HFFc6 (cell line): Measurements from ENCODE around the gene SLC1A1. TPM values are rescaled to one million over a fixed set of nuclear protein-coding genes. Genes with fewer than 3 reads are reported as not detected.

Experiments used
- DNase-seq: peaks from one replicate; pipeline ENCODE4 v3.0.0-alpha.2; 2018
- H3K27ac Mint-ChIP-seq: 2 replicates; pipeline ENCODE4 v1.8.0; 2020; ENCODE audit warnings: mild to moderate bottlenecking, mixed read lengths
- H3K27me3 Mint-ChIP-seq: 2 replicates; pipeline ENCODE4 v1.8.0; 2021; ENCODE audit warnings: mild to moderate bottlenecking, moderate library complexity, mixed read lengths; ENCODE audit not compliant: insufficient read depth
- H3K36me3 Mint-ChIP-seq: 2 replicates; pipeline ENCODE4 v1.8.0; 2021; ENCODE audit warnings: low read depth, mixed read lengths
- H3K4me1 Mint-ChIP-seq: 2 replicates; pipeline ENCODE4 v1.8.0; 2020; ENCODE audit warnings: low read depth, mixed read lengths
- H3K4me3 Mint-ChIP-seq: 2 replicates; pipeline ENCODE4 v1.8.0; 2020; ENCODE audit warnings: mild to moderate bottlenecking, moderate library complexity, mixed read lengths
- H3K9me3 Mint-ChIP-seq: 2 replicates; pipeline ENCODE4 v1.8.0; 2020; ENCODE audit warnings: mild to moderate bottlenecking, mixed read lengths
- total RNA-seq, 6 experiments: library from RNA; stranded (reverse); fragmentation: NEBNext Ultra II Directional; extraction: Animal tissue kit (Norgen Biotek cat#: 25700); gene quantifications; 2 replicates in 1 of 6; 3 replicates in 5 of 6; pipeline ENCODE4 v1.2.3, GENCODE V29; 2021
- TF ChIP-seq, protein P1 (sequence below): fragments of 200-600 bp; sonication (generic); IDR thresholded peaks from 2 replicates; pipeline ENCODE4 v1.5.0; 2021; ENCODE audit warnings: antibody characterized with exemption, mild to moderate bottlenecking

The SLC1A1 gene
- total RNA-seq, 6 experiments from 2014 or later, result 0.43 to 1.4 (median 0.79) TPM

DNA sequence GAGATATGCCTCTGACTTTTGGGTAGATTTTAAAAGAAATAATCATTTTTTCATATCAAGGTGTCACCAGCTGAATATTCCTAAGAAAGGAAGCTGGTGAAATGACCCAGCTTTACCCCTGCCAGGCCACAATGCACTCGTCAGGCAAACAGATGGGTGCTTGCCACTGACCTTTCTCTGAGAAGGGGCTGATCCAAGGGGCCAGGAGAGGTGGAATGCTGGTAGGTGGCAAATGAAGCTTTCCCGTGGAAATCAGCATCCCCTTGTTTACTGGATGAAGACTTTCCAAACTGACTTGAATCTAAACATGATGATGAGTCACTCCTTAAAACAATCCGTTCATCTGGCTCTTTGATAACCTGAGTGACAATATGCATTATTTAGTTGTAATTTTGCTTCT lies 127.5 kb downstream of the SLC1A1 start:
- TF ChIP-seq, protein P1, sequence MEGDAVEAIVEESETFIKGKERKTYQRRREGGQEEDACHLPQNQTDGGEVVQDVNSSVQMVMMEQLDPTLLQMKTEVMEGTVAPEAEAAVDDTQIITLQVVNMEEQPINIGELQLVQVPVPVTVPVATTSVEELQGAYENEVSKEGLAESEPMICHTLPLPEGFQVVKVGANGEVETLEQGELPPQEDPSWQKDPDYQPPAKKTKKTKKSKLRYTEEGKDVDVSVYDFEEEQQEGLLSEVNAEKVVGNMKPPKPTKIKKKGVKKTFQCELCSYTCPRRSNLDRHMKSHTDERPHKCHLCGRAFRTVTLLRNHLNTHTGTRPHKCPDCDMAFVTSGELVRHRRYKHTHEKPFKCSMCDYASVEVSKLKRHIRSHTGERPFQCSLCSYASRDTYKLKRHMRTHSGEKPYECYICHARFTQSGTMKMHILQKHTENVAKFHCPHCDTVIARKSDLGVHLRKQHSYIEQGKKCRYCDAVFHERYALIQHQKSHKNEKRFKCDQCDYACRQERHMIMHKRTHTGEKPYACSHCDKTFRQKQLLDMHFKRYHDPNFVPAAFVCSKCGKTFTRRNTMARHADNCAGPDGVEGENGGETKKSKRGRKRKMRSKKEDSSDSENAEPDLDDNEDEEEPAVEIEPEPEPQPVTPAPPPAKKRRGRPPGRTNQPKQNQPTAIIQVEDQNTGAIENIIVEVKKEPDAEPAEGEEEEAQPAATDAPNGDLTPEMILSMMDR, result no peak
- H3K4me1 Mint-ChIP-seq, result peaks cover 9% of the 10 kb centered on the region; the same call in 1 of the 2 replicates
- DNase-seq, result no peak
- H3K4me3 Mint-ChIP-seq, result no peak overlapping the region
- H3K27ac Mint-ChIP-seq, result no peak overlapping the region
- no peaks in the 10 kb centered on the region for H3K9me3 Mint-ChIP-seq
- H3K27me3 Mint-ChIP-seq, result peaks cover 9% of the 10 kb centered on the region
- no peaks in the 10 kb centered on the region for H3K36me3 Mint-ChIP-seq

DNA sequence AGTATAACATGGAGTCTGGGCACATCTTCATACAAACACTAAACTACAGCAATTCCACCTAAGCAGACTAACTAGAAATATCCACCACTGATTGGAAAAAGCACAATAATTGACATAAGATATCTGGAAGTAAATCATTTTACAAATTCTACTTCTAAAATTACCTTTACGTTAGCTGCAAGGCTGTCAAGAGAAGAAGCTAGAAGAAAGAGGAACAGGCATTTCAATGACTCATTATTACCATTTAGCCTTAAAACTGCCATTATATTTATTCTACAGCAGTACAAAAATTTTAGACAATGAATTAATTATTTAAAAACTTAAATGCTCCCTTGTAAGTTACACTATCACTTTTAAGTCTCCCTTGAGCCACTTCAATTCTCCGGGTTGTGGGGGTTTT lies 128.4 kb downstream of the SLC1A1 start:
- TF ChIP-seq, protein P1, result no peak
- H3K9me3 Mint-ChIP-seq, result no peaks in the 10 kb centered on the region
- H3K27me3 Mint-ChIP-seq, result peaks cover 7% of the 10 kb centered on the region

DNA sequence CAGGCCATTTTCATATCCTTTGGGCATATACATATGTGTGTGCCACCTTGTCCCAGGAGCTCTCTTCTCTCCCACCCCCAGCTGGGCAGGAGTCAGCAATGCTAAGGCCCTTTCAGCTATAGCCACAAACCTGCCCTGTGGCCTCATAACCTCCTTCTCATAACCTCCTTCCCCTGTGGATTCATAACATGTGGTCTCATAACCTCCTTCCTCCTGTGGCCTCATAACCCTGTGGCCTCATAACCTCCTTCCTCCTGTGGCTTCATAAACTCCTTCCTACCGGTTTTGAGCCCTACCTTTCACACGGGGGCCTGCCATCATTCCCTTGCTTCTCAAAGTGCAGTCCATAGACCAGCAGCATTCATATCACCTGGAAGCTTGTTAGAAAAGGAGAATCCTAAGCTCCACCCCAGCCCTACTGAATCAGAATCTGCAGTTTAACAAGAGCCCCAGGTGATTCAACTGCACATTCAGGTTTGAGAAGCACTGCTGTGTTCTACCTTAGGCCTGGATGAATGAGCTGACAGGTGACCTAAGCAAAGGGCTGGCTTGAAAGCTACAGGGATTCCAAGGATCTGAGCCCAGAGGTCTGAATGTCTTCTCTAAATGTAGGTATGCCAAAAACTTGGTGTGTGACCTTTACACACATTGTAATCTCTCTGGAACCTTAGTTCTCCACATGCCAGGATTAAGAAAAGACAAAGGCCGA lies 129.9 kb downstream of the SLC1A1 start:
- H3K36me3 Mint-ChIP-seq, result no peaks in the 10 kb centered on the region
- peaks cover 7% of the 10 kb centered on the region for H3K27me3 Mint-ChIP-seq
- H3K4me1 Mint-ChIP-seq, result peaks cover 3% of the 10 kb centered on the region; the same call in 1 of the 2 replicates
- DNase-seq, result no peak
- no peaks in the 10 kb centered on the region for H3K9me3 Mint-ChIP-seq
- no peak overlapping the region for H3K4me3 Mint-ChIP-seq
- H3K27ac Mint-ChIP-seq, result no peak overlapping the region
- TF ChIP-seq, protein P1, result no peak

More for the DNA sequence above, 128.4 kb downstream of the SLC1A1 start:
- Mint-ChIP-seq H3K4me3 (no peak overlapping the region), H3K27ac (no peak overlapping the region), H3K36me3 (no peaks in the 10 kb centered on the region), H3K4me1 (peaks cover 9% of the 10 kb centered on the region; the same call in 1 of the 2 replicates)
- no peak for DNase-seq

GRCh38 chr9:4620881-4621555 lies 130.8 kb downstream of the SLC1A1 start:
- no peak overlapping the region for H3K27ac Mint-ChIP-seq
- no peak for DNase-seq
- no peak overlapping the region for H3K4me3 Mint-ChIP-seq
- H3K27me3 Mint-ChIP-seq, result peaks cover 7% of the 10 kb centered on the region
- H3K4me1 Mint-ChIP-seq, result no peaks in the 10 kb centered on the region; the same call in 1 of the 2 replicates
- no peaks in the 10 kb centered on the region for H3K9me3 Mint-ChIP-seq
- no peaks in the 10 kb centered on the region for H3K36me3 Mint-ChIP-seq
- TF ChIP-seq, protein P1, result no peak

- TF ChIP-seq, protein P1, result no peak
- no peaks in the 10 kb centered on the region; the same call in 1 of the 2 replicates for H3K4me1 Mint-ChIP-seq
- H3K9me3 Mint-ChIP-seq, result no peaks in the 10 kb centered on the region
- peaks cover 12% of the 10 kb centered on the region for H3K27me3 Mint-ChIP-seq
- no peak overlapping the region for H3K27ac Mint-ChIP-seq
- no peak overlapping the region for H3K4me3 Mint-ChIP-seq
- no peak for DNase-seq
- H3K36me3 Mint-ChIP-seq, result no peaks in the 10 kb centered on the region
Measured at GRCh38 chr9:4622016-4622415, 131.7 kb downstream of the SLC1A1 start.
